ENCODE data around the gene DIS3L2.
"Not testable (repeated sequence)": the region's sequence is repeated elsewhere in the genome, so short reads cannot be mapped to it uniquely, and the experiment has no call there.

Gene DIS3L2

DNA sequence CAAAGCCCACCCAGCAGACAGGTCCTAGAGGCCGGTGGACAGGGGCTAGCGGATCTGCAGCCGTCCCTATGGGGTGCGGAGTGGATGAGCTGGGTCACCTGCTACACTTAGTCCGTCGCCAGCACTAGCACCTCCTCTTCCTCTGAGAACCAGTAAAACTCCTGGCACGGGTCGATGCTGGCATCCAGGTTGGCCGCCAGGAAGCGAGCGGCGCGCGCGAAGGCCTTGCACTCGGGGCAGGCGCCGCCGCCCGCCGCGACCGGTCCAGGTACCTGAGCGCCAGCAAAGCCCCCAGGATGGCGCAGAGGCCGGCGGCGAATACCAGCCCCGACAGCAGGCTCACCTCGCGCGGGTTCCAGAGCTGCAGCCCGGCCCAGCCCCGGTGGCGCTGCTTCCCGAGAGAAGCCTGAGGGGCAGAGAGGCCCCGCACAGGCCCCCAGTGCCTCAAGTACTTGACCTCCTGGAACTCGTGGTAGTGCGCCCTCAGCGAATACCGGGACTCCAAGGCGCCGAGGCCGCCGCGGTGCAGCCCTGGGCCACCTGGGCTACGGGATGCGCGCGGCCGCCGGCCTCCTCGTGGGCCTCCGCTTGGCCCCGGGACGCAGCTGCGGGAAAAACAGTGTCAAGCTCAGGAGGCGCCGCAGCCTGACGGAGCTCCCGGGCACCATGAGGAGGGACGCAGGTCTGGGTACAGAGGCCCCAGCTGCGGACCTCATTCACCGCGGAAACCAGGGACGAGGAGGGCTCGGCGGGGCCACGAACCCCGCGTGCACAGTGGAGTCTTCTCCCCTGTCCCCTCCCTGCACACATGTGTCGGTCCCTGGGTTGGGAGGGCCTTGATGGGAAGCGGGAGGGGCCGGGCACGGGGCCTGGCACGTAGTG is 389.5 kb downstream of the DIS3L2 start:
- DNase-seq (ENCODE audit: low spot score): no peak

DNA sequence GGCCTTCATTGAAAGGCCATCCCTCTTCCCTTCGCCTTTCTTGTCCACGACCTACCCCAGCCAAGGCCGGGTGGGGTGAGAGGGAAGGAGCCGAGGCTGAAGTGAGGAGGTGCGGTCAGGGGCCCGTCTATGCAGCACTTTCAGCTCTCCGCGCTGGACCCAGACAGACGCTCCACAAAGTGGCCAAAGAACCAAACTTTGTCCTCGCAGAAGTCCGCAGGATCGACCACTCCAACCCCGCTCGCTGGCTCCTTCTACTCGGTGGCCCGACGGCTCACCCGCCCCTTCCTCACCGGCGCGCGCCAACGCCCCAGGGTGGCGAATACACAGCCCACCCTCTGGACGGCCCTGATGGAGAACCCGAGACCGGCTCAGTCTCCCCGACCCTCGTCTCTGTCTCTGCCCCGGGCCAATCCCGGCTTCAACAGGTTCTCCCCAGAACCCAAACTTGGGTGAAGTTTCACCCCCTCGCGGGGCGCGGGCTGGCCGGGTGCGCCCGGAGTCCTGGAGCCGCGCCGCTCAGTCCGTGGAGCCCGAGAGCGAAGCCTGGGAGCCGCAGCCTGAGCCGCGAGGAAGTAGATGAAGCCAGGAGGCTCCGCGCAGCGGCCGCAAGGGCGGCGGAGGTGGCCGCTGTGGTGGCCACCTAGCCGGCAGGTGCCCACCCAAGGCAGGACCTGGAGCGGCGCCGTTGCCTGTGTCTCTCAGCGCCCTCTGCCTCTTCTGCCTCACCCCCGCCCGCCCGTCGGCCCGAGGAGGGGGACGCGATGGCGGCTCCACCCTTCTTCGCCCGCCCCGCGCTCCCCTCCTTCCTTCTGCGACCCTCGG is 390.4 kb downstream of the DIS3L2 start:
- no peak for DNase-seq (ENCODE audit: low spot score)

DNA sequence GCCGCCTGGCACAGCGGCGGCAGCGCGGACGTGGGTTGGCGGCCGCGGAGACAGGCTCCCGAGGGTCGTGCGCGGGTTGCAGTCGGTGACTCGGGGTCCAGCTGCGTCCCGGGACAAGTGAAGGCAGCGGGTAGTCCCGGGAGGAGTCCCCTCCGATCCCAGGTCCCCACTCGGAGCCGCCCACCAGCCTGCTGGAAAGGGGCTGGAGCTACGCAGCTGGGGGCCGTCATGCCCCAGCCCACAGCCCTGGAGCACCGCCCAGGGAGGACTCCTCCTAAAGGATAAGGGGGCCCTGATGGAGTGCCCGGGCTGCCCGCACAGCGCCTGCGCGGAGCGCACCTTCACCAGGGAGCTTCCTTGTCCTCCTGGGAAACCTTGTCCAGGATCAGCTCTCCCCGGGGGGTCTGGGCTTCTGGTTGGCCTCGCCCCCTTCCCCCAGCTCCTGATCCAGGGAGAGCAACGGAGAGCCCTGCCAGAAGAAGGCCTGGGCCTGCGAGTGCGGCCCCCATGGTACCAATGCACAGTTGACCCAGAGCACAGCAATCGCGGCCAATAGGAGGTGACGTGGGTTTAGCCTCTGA is 391.1 kb downstream of the DIS3L2 start:
- no peak for DNase-seq (ENCODE audit: low spot score)

DNA sequence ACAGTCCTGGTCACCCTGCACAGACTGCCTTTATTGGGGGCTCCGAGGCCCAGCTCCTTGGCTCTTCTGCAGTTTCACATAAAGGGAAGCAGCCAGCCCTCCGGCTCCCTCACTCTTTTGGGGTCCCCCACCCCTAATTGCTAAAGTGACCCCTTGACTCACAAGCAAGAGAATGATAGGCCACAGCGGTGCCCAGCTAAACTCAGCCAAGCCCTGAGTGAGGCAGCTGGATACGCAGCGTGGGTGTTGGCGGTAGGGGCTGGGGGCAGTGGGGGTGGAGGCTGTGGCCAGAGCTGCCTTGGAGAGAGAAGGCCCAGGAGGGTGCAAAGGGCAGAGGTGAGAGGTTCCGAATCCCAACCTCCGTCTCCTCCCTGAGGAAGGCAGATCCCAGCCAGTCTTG is 391.6 kb downstream of the DIS3L2 start:
- no peak for DNase-seq (ENCODE audit: low spot score)

DNA sequence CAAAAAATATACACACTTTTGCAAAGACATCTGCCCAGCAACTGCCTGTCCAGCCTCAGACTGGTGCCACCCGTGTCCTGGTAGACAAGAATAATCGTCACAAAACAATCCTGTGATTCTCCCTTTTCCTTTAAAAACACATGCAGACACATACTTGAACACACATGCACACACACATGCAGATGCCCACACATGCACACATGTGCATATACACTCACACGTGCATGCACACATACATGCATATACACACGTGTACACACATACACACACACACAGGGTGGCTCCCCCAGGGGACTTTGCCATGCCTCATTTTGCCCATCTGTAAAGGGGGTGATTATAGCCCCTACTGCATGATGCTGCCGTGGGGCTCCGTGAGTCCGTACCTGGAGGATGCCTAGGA is 392.1 kb downstream of the DIS3L2 start:
- DNase-seq (ENCODE audit: low spot score): no peak

DNA sequence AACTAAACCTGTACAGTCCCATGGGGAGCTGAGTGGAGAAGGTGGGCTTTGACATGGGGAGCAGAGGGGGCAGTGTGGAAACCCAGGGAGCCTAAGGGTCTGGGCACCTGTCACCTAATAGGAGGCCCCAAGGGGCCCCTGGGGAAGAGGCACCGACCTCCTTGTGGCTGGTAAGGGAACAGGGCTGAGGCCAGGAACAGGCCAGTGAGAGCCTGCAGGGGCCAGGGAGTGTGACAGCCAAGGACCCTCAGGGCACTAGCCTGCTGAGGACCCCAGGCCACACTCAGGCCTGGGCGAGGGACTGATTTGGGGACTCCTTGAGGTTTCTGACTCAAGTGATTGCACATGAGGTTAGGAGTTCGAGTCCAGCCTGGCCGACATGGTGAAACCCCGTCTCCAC is 392.6 kb downstream of the DIS3L2 start:
- no peak for DNase-seq (ENCODE audit: low spot score)

DNA sequence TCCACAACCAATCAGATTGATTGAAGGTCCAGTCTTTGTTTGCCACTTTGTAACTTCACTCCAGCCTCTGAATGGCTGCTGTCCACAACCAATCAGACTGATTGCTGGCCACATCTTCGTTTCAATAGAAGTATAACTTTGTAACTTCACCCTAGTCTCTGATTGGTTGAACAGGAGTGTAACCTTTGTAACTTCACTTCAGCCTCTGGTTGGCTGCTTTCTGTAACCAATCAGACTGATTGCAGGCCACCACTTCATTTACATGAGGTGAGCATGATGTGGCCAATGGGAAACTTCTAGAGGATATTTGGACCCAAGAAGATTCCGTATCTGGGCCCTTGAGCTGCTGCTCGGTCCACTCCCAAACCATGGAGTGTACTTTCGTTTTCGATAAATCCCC is 400.1 kb downstream of the DIS3L2 start:
- no peak for DNase-seq (ENCODE audit: low spot score)

DNA sequence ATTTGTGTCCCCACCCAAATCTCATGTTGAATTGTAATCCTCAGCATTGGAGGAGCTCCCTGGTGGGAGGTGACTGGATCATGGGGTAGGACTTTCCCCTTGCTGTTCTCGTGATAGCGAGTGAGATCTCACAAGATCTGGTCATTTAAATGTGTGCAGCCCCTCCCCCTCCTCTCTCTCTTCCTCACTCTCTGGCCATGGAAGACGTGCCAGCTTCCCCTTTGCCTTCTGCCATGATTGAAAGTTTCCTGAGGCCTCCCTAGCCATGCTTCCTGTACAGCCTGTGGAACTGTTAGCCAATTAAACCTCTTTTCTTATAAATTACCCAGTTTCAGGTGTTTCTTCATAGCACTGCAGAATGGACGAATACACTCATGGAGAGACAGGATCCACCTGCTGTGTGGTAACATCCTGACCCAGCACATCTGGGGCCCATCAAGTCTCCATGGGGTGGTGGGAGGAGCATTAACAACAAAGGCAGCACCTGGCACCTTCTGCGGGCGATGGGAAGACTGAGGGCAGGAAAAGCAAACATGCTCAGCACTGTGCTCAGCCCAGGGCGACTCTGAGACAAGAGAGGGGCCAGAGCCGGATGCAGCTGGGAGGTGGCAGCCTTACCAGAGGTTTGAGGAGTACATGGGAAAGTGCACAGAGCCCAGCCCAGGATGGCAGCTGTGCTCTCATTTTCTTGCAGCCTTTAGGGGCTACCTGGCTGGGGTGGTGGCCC is 400.8 kb downstream of the DIS3L2 start:
- no peak for DNase-seq (ENCODE audit: low spot score)

DNA sequence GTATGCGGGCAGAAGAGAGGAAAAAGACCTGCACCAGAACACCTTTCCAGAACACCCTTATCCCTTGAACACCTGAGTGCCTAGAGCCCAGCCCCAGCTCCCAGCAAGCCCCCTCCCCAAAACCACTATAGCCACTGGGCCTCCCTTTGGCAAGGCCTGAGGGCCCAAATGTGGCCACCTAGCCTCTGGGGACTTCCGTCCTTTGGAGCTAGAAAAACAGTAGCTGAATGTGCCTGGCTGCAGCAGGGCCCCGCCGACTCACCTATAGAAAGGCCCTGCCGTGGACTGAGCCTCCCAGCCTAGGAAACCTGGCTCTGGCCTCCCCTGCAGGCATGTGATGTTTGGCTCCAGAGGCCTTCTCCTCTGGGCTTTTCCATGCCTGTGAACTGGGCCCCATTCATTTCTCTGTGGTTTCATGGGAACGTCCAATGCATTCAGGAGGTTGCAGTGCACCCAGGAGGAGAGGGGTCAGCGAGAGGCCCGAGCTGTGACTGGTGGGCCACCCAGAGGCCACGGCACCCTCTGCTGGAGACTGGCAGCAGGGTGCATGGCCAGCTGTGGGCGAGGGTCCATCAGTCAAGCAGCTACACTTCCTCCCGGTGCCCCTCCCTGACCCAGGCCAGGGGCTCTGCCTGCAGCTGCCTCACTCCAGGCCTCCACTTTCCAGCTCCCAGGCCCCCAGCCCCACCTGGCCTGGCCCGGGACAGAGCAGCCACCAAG is 401.7 kb downstream of the DIS3L2 start:
- not testable (repeated sequence) for DNase-seq (ENCODE audit: low spot score)

DNA sequence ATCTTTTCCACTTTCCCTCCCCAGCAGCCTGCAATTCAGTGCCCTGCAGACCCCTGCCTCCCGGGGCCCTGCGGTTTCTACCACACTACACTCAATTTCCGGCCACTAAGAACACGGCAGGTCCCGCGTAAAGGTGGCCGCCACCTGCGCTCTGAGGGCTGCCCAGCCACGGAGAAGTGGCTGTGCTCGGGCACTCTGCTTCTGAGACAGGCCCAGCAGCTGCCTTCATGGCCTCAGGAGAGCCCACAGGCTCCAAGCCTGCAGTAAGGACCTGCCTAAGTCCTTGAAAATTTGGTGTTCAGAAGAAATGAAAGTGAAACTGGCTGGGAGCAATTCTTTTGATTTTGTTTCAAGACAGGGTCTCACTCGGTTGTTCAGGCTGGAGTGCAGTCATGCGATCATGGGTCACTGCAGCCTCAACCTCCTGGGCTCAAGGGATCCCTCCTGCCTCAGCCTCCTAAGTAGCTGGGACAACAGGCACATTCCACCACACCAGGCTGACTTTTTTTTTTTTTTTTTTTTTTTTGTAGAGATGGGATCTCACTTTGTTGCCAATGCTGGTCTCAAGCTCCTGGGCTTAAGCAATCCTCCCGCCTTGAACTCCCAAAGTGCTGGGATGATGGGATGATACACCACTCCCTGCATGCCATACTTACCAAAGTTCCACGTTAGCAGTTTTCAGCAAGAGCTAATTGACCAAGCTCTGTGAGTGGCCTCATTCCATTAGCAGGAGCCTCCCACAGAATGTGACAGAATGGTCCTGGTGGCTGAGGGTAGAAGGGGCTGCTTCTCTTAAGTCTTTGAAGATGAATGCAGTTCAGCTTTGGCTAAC is 402.5 kb downstream of the DIS3L2 start:
- DNase-seq (ENCODE audit: low spot score): no peak

DNA sequence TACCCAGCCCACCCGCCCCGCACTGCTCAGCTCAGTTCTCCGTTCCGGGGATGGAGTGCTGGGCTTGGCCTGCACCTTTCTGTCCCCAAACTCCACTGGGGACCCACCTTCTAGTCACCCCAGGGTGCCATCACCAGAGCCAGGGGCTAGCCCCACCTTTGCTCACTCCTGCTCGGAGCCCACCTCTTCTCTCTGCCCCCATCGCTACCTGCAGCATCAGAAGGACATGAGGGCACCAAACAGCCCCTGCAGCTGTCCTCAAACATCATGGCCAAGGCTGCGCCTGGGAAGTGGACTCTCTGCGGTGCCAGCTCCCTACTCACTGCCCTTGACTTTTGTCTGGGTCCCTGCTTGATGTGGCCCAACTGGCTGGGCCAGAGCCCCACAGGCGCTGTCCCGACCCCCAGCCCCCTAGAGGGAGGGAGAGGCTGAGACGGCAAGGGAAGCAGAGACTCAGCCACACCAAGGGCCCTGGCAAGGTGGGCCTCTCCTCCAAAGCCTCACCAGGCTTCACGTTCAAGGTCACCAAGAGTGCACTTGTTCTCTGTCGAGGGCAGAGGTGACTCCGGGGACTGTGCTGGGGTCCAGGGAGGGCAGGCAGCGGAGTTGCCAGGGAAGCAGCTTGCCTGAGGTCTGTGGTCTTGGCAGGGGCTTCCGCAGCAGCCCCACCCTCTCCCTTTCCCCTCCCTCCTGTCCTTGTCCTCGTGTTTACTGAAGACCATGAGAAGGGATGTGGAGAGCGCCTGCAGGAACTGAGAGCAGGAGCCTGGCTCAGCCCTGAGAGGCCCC is 403.5 kb downstream of the DIS3L2 start:
- not testable (repeated sequence) for DNase-seq (ENCODE audit: low spot score)

DNA sequence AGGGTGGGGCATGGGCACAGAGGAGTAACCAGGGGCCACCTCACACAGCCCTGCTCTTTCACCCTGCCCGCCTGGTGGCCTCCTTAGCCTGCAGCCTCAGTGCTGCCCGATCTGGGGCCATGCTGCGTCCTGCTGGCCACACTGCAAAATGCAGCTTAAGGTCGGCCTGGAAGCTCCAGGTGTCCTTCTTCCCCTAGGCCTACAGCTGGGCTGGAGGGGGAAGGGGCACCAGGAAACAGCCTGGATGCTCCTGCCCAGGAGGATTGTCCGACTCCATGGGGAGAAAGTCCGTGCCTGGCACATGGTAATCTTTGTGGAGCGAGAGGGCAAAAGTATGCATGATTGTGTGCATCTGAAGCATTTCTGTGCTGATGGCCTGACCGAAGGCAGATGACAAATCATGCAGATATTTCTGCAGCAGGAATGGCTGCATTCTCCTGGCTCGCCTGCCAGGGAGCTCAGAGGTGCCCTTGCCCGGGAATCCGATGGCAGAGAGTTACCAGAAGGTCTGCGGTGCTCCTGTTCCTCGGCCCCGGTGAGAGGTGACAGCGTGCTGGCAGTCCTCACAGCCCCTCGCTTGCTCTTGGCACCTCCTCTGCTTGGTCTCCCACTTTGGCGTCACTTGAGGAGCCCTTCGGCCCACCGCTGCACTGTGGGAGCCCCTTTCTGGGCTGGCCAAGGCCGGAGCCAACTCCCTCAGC is 404.3 kb downstream of the DIS3L2 start:
- DNase-seq (ENCODE audit: low spot score): no peak

DNA sequence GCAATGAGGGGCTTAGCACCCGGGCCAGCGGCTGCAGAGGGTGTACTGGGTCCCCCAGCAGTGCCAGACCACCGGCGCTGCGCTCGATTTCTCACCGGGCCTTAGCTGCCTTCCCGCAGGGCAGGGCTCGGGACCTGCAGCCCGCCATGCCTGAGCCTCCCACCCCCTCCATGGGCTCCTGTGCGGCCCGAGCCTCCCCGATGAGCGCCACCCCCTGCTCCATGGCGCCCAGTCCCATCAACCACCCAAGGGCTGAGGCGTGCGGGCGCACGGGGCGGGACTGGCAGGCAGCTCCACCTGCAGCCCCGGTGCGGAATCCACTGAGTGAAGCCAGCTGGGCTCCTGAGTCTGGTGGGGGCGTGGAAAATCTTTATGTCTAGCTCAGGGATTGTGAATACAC is 404.9 kb downstream of the DIS3L2 start:
- not testable (repeated sequence) for DNase-seq (ENCODE audit: low spot score)

DNA sequence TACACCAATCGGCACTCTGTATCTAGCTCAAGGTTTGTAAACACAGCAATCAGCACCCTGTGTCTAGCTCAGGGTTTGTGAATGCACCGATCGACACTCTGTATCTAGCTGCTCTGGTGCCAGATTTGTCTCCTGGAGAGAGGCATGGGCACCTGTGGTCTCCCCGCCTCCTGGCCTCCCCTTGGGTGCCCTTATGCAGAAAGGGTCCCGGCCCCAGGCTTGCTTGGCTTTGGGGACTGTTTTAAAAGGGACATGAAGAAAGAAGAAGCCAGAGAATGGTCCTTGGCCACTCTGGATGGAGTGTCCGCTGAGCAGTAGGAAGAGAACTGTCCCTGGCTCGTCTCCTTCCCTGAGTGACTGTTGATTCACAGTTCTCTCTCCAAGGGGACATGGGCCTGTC is 405.5 kb downstream of the DIS3L2 start:
- DNase-seq (ENCODE audit: low spot score): no peak

DNA sequence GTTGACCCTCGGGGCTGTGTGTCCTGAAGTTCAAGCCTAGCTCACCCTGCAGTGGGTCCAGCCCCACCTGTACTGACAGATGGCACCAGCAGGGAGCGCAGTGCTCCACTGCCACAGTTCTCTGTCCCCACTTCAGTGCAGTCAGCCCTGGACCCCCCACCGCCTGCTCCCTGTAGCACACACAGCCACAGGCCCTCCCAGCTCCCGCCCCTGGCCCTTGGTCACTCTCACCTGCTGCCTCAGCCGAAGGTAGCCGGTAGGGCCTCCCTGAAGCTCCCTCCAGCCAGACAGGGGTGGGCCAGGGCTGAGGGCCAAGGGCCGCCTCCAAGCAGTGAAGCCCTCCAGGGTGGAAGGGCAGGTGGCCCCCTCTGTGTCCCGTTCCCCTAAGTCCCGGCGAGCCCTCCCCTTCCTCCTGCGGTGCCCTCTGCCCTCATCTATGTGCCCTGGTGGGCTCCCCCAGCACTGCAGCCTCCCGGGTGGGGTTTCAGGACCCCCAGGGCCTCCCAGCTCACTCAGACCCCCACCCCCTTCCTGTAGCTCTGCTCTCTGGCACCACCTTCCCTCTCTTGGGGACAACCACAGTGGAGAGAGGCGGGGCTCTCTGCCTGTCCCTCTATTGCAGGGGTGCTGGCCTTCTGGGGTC is 406.2 kb downstream of the DIS3L2 start:
- DNase-seq (ENCODE audit: low spot score): peak; percentile 45

DNA sequence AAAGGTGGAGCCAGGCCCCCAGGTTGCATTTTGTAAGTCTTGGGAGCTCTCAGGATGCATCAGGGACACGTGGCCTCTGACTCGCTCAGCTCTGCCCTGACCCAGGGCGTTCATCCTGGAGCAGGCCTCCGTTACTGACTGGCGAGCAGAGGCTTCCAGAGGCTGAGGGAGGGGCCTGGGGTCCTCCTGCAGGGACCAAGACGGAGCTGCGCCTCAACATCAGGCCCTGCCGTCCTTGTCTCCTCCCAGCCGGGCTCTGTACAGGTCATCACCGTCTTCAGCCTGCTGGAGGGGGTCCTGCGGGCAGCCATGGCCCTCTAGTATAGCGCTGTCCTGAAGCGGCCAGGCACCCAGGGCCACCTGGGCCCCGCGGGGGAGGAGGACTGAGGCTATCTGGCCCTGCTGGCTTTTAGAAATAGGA is 406.8 kb downstream of the DIS3L2 start:
- DNase-seq (ENCODE audit: low spot score): peak; percentile 64

DNA sequence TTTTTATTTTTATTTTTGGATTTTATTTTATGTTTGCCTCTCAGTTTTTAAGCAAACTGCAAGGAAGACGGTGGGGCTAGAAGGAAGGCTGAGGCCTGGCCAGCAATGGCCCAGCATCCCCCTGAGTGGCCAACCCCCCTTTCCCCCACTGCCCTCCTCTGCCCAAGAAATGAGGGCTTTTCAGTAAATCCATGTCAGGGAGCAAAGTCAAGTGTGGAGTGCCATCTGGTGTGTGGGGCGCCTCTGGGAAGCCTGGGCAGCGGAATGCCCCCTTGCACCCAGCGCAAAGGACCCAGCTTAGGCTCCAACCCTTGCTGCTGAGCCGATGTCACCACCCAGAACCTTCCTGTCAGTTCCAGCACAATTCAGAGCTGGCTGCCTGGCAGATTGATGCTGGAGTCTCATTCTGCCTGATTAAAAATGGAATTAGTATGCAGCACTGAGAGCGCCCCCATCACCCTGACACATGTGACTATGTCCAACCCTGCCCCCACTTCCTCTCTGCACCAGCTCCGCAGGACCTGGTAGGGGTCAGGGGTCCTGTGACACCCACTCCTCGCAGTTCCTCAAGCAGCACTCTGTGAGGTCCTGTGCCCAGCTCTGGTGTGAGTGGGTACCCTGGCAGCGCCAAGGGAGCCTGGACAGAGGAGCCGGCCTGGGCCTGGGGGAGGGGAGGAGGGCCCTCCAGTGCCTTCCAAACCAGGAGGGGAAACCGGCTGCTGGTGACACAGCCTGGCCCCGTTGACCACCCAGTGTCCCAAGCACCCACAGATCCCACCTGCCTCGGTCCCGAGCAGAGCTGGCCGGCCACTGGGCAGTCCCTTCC is 407.8 kb downstream of the DIS3L2 start:
- DNase-seq (ENCODE audit: low spot score): no peak

DNA sequence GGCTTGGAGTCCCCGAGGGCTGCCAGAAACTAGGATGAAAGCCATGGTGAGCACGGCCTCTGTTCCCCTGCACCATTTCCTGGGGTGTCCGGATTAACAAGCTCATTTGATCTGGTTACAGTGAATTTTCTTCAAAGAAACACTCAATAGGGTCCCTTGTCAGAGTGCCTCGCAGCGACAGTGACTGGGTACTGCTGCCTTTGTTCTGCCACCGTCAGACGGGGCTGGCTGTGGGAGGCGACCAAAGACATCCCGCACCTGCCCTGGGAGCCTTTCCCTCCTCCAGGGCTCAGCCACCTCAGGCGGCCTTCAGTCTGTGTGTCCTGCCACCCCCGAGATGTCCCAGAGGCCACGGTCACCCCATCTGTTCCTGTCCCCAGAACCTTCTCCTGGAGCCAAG is 408.5 kb downstream of the DIS3L2 start:
- not testable (repeated sequence) for DNase-seq (ENCODE audit: low spot score)
